Fibroblast of mammary gland (primary cell): ENCODE results near the gene CACNB2.
A peak's percentile ranks its signal among the peaks of the same experiment; 100 is the strongest.

ENCODE experiments used
- DNase-seq: peaks from one replicate; pipeline ENCODE4 v3.0.0-alpha.2; 2010; ENCODE audit warnings: low read depth
- H3K4me3 ChIP-seq: 2 replicates; pipeline ENCODE4 v1.5.1; 2011; ENCODE audit warnings: low read depth, mild to moderate bottlenecking, low read length, moderate library complexity; ENCODE audit not compliant: control insufficient read depth
- CTCF ChIP-seq: conservative IDR thresholded peaks from 2 replicates; pipeline ENCODE4 v1.5.1; 2011; ENCODE audit warnings: low read depth, low read length, inconsistent platforms; ENCODE audit not compliant: control insufficient read depth, insufficient read depth

Gene CACNB2

GRCh38 chr10:18140149-18140956 is at the start of gene CACNB2:
TSS of gene CACNB2 (plus strand) at chr10:18140424.
- TF ChIP-seq CTCF = no peak
- DNase-seq = peak; percentile 66
- H3K4me3 ChIP-seq = peak within 1 kb of the TSS; percentile 68

- no peak for DNase-seq
- no peak for TF ChIP-seq CTCF
- no peak overlapping the region for H3K4me3 ChIP-seq
These were observed 45.9 kb upstream of the CACNB2 start for GRCh38 chr10:18094332-18094731.

- no peak for TF ChIP-seq CTCF
- DNase-seq = no peak
- no peak overlapping the region for H3K4me3 ChIP-seq
These were observed 45.4 kb upstream of the CACNB2 start for GRCh38 chr10:18094793-18095192.

- no peak overlapping the region for H3K4me3 ChIP-seq
- DNase-seq = peak; percentile 65
- TF ChIP-seq CTCF = no peak
These were observed 42.7 kb upstream of the CACNB2 start for GRCh38 chr10:18097524-18097923.

- TF ChIP-seq CTCF = no peak
- no peak overlapping the region for H3K4me3 ChIP-seq
- DNase-seq = no peak
These were observed 42.0 kb upstream of the CACNB2 start for GRCh38 chr10:18098201-18098600.

GRCh38 chr10:18099415-18099814 is 40.8 kb upstream of the CACNB2 start:
- H3K4me3 ChIP-seq = no peak overlapping the region
- TF ChIP-seq CTCF = no peak
- DNase-seq = peak; percentile 65
